ENCODE data around the gene SLC25A14.

Gene SLC25A14

GRCh38 chrX:130339408-130340222, at the start of gene SLC25A14:
SLC25A14 (plus strand) TSS chrX:130339919; CDS start chrX:130340279, 360 bp downstream.
- no peak within 1 kb of the TSS for H3K27ac ChIP-seq (ENCODE audit: low read depth, low read length)

GRCh38 chrX:130295519-130296296, 44.0 kb upstream of the SLC25A14 start:
- no peak overlapping the region for H3K4me3 ChIP-seq (ENCODE audit: low read depth in 1 of 5, low read length in 5 of 5)

More at GRCh38 chrX:130339408-130340222, at the start of gene SLC25A14:
- Histone ChIP-seq H3K4me3 (ENCODE audit: low read depth in 1 of 5, low read length in 5 of 5) (peak within 1 kb of the TSS; percentile 75 to 88 (median 83)), H3K4me1 (ENCODE audit: control insufficient read depth in 5 of 5, insufficient read depth in 5 of 5, low read length in 5 of 5) (peaks cover 2 to 14% (median 6%) of the 10 kb centered on the region in 5 donors), H3K9me3 (ENCODE audit: control insufficient read depth in 5 of 5, low read length in 5 of 5) (no peaks in the 10 kb centered on the region), H3K36me3 (ENCODE audit: control insufficient read depth in 5 of 5, insufficient read depth in 5 of 5, low read length in 5 of 5) (no peaks in the 10 kb centered on the region), H3K27me3 (ENCODE audit: control insufficient read depth in 5 of 5, insufficient read depth in 4 of 5, low read length in 5 of 5) (peaks cover 0 to 6% (median 0%) of the 10 kb centered on the region in 5 donors), H3K9ac (ENCODE audit: low read length in 5 of 5) (peak within 1 kb of the TSS; percentile 60 to 74 (median 73))

GRCh38 chrX:130296297-130296678, 43.4 kb upstream of the SLC25A14 start:
- no peaks in the 10 kb centered on the region for H3K4me1 ChIP-seq (ENCODE audit: control insufficient read depth in 5 of 5, insufficient read depth in 5 of 5, low read length in 5 of 5)
- no peak overlapping the region for H3K4me3 ChIP-seq (ENCODE audit: low read depth in 1 of 5, low read length in 5 of 5)

More at GRCh38 chrX:130295519-130296296, 44.0 kb upstream of the SLC25A14 start:
- Histone ChIP-seq H3K36me3 (ENCODE audit: control insufficient read depth in 5 of 5, insufficient read depth in 5 of 5, low read length in 5 of 5) (no peaks in the 10 kb centered on the region), H3K27me3 (ENCODE audit: control insufficient read depth in 5 of 5, insufficient read depth in 4 of 5, low read length in 5 of 5) (peaks cover 0 to 19% (median 5%) of the 10 kb centered on the region in 5 donors), H3K9ac (ENCODE audit: low read length in 5 of 5) (no peak overlapping the region), H3K27ac (ENCODE audit: low read depth, low read length) (no peak overlapping the region), H3K4me1 (ENCODE audit: control insufficient read depth in 5 of 5, insufficient read depth in 5 of 5, low read length in 5 of 5) (no peaks in the 10 kb centered on the region), H3K9me3 (ENCODE audit: control insufficient read depth in 5 of 5, low read length in 5 of 5) (no peaks in the 10 kb centered on the region)

GRCh38 chrX:130296743-130297142, 43.0 kb upstream of the SLC25A14 start:
- Histone ChIP-seq H3K9ac (ENCODE audit: low read length in 5 of 5) (no peak overlapping the region), H3K4me3 (ENCODE audit: low read depth in 1 of 5, low read length in 5 of 5) (no peak overlapping the region), H3K27me3 (ENCODE audit: control insufficient read depth in 5 of 5, insufficient read depth in 4 of 5, low read length in 5 of 5) (peaks cover 0 to 19% (median 5%) of the 10 kb centered on the region in 5 donors), H3K9me3 (ENCODE audit: control insufficient read depth in 5 of 5, low read length in 5 of 5) (no peaks in the 10 kb centered on the region), H3K4me1 (ENCODE audit: control insufficient read depth in 5 of 5, insufficient read depth in 5 of 5, low read length in 5 of 5) (no peaks in the 10 kb centered on the region), H3K27ac (ENCODE audit: low read depth, low read length) (no peak overlapping the region), H3K36me3 (ENCODE audit: control insufficient read depth in 5 of 5, insufficient read depth in 5 of 5, low read length in 5 of 5) (no peaks in the 10 kb centered on the region)

More at GRCh38 chrX:130296297-130296678, 43.4 kb upstream of the SLC25A14 start:
- Histone ChIP-seq H3K9me3 (ENCODE audit: control insufficient read depth in 5 of 5, low read length in 5 of 5) (no peaks in the 10 kb centered on the region), H3K27me3 (ENCODE audit: control insufficient read depth in 5 of 5, insufficient read depth in 4 of 5, low read length in 5 of 5) (peaks cover 0 to 19% (median 5%) of the 10 kb centered on the region in 5 donors), H3K9ac (ENCODE audit: low read length in 5 of 5) (no peak overlapping the region), H3K27ac (ENCODE audit: low read depth, low read length) (no peak overlapping the region), H3K36me3 (ENCODE audit: control insufficient read depth in 5 of 5, insufficient read depth in 5 of 5, low read length in 5 of 5) (no peaks in the 10 kb centered on the region)

- Histone ChIP-seq H3K9ac (ENCODE audit: low read length in 5 of 5) (no peak overlapping the region), H3K27ac (ENCODE audit: low read depth, low read length) (no peak overlapping the region), H3K4me3 (ENCODE audit: low read depth in 1 of 5, low read length in 5 of 5) (no peak overlapping the region), H3K9me3 (ENCODE audit: control insufficient read depth in 5 of 5, low read length in 5 of 5) (no peaks in the 10 kb centered on the region), H3K27me3 (ENCODE audit: control insufficient read depth in 5 of 5, insufficient read depth in 4 of 5, low read length in 5 of 5) (peaks cover 0 to 19% (median 5%) of the 10 kb centered on the region in 5 donors), H3K4me1 (ENCODE audit: control insufficient read depth in 5 of 5, insufficient read depth in 5 of 5, low read length in 5 of 5) (no peaks in the 10 kb centered on the region), H3K36me3 (ENCODE audit: control insufficient read depth in 5 of 5, insufficient read depth in 5 of 5, low read length in 5 of 5) (no peaks in the 10 kb centered on the region)
Observed at GRCh38 chrX:130299279-130300009, 40.3 kb upstream of the SLC25A14 start.

- Histone ChIP-seq H3K4me3 (ENCODE audit: low read depth in 1 of 5, low read length in 5 of 5) (no peak overlapping the region), H3K4me1 (ENCODE audit: control insufficient read depth in 5 of 5, insufficient read depth in 5 of 5, low read length in 5 of 5) (no peaks in the 10 kb centered on the region), H3K36me3 (ENCODE audit: control insufficient read depth in 5 of 5, insufficient read depth in 5 of 5, low read length in 5 of 5) (no peaks in the 10 kb centered on the region), H3K27me3 (ENCODE audit: control insufficient read depth in 5 of 5, insufficient read depth in 4 of 5, low read length in 5 of 5) (peaks cover 0 to 21% (median 8%) of the 10 kb centered on the region in 5 donors), H3K9me3 (ENCODE audit: control insufficient read depth in 5 of 5, low read length in 5 of 5) (no peaks in the 10 kb centered on the region), H3K27ac (ENCODE audit: low read depth, low read length) (no peak overlapping the region), H3K9ac (ENCODE audit: low read length in 5 of 5) (no peak overlapping the region)
Observed at GRCh38 chrX:130300010-130300282, 39.8 kb upstream of the SLC25A14 start.

GRCh38 chrX:130301405-130301804, 38.3 kb upstream of the SLC25A14 start:
- Histone ChIP-seq H3K27me3 (ENCODE audit: control insufficient read depth in 5 of 5, insufficient read depth in 4 of 5, low read length in 5 of 5) (peaks cover 0 to 12% (median 5%) of the 10 kb centered on the region in 5 donors), H3K36me3 (ENCODE audit: control insufficient read depth in 5 of 5, insufficient read depth in 5 of 5, low read length in 5 of 5) (no peaks in the 10 kb centered on the region), H3K9ac (ENCODE audit: low read length in 5 of 5) (no peak overlapping the region), H3K27ac (ENCODE audit: low read depth, low read length) (no peak overlapping the region), H3K4me3 (ENCODE audit: low read depth in 1 of 5, low read length in 5 of 5) (no peak overlapping the region), H3K9me3 (ENCODE audit: control insufficient read depth in 5 of 5, low read length in 5 of 5) (no peaks in the 10 kb centered on the region), H3K4me1 (ENCODE audit: control insufficient read depth in 5 of 5, insufficient read depth in 5 of 5, low read length in 5 of 5) (no peaks in the 10 kb centered on the region)

GRCh38 chrX:130301977-130302376, 37.7 kb upstream of the SLC25A14 start:
- no peaks in the 10 kb centered on the region for H3K4me1 ChIP-seq (ENCODE audit: control insufficient read depth in 5 of 5, insufficient read depth in 5 of 5, low read length in 5 of 5)
- H3K9ac ChIP-seq (ENCODE audit: low read length in 5 of 5) = no peak overlapping the region
- H3K27ac ChIP-seq (ENCODE audit: low read depth, low read length) = no peak overlapping the region
- no peaks in the 10 kb centered on the region for H3K9me3 ChIP-seq (ENCODE audit: control insufficient read depth in 5 of 5, low read length in 5 of 5)
- H3K4me3 ChIP-seq (ENCODE audit: low read depth in 1 of 5, low read length in 5 of 5) = no peak overlapping the region
- no peaks in the 10 kb centered on the region for H3K36me3 ChIP-seq (ENCODE audit: control insufficient read depth in 5 of 5, insufficient read depth in 5 of 5, low read length in 5 of 5)
- H3K27me3 ChIP-seq (ENCODE audit: control insufficient read depth in 5 of 5, insufficient read depth in 4 of 5, low read length in 5 of 5) = peaks cover 0 to 12% (median 5%) of the 10 kb centered on the region in 5 donors

GRCh38 chrX:130304587-130305368, 34.9 kb upstream of the SLC25A14 start:
- Histone ChIP-seq H3K9ac (ENCODE audit: low read length in 5 of 5) (no peak overlapping the region), H3K27me3 (ENCODE audit: control insufficient read depth in 5 of 5, insufficient read depth in 4 of 5, low read length in 5 of 5) (peaks cover 0 to 5% (median 0%) of the 10 kb centered on the region in 5 donors)

More at GRCh38 chrX:130304587-130305368, 34.9 kb upstream of the SLC25A14 start:
- Histone ChIP-seq H3K4me1 (ENCODE audit: control insufficient read depth in 5 of 5, insufficient read depth in 5 of 5, low read length in 5 of 5) (no peaks in the 10 kb centered on the region), H3K27ac (ENCODE audit: low read depth, low read length) (no peak overlapping the region), H3K36me3 (ENCODE audit: control insufficient read depth in 5 of 5, insufficient read depth in 5 of 5, low read length in 5 of 5) (no peaks in the 10 kb centered on the region), H3K4me3 (ENCODE audit: low read depth in 1 of 5, low read length in 5 of 5) (no peak overlapping the region), H3K9me3 (ENCODE audit: control insufficient read depth in 5 of 5, low read length in 5 of 5) (peaks cover 0 to 2% (median 0%) of the 10 kb centered on the region in 5 donors)
